ENCODE measurements around the gene NGEF.

DNA sequence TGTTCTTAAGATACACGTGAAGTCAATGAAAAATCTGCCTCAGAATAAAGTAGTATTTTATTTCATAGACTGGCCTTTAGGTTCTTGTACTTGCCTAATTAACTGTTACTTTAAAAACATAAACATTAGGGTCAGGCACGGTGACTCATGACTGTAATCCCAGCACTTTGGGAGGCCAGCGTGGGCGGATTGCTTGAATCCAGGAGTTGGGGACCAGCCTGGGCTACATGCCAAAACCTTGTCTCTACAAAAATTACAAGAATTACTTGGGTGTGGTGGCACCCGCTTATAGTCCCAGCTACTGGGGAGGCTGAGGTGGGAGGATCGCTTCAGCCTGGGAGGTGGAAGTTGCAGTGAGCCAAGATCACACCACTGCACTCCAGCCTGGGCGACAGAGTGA is 159.0 kb downstream of the NGEF start:
- TF ChIP-seq POLR2A (IDR thresholded peaks at IDR 0.05; ENCODE audit: low read depth, low read length): no peak
- TF ChIP-seq ZBED1 (IDR thresholded peaks at IDR 0.05; ENCODE audit: borderline replicate concordance): no peak
- TF ChIP-seq, protein P1, sequence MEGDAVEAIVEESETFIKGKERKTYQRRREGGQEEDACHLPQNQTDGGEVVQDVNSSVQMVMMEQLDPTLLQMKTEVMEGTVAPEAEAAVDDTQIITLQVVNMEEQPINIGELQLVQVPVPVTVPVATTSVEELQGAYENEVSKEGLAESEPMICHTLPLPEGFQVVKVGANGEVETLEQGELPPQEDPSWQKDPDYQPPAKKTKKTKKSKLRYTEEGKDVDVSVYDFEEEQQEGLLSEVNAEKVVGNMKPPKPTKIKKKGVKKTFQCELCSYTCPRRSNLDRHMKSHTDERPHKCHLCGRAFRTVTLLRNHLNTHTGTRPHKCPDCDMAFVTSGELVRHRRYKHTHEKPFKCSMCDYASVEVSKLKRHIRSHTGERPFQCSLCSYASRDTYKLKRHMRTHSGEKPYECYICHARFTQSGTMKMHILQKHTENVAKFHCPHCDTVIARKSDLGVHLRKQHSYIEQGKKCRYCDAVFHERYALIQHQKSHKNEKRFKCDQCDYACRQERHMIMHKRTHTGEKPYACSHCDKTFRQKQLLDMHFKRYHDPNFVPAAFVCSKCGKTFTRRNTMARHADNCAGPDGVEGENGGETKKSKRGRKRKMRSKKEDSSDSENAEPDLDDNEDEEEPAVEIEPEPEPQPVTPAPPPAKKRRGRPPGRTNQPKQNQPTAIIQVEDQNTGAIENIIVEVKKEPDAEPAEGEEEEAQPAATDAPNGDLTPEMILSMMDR (IDR thresholded peaks at IDR 0.05 in 2 of 3, conservative IDR thresholded peaks at IDR 0.05 in 1 of 3; ENCODE audit: control insufficient read depth in 2 of 3, extremely low read depth in 1 of 3, insufficient read depth in 1 of 3, low read depth in 3 of 3, low read length in 3 of 3): no peak
- TF ChIP-seq TCF7 (IDR thresholded peaks at IDR 0.05; ENCODE audit: borderline replicate concordance): no peak
- TF ChIP-seq EZH2 (IDR thresholded peaks at IDR 0.05; ENCODE audit: borderline replicate concordance, control insufficient read depth, low read depth, low read length): no peak
- no peak for TF ChIP-seq HCFC1 (IDR thresholded peaks at IDR 0.05; ENCODE audit: low read length)
- TF ChIP-seq POU2F2 (IDR thresholded peaks at IDR 0.05; ENCODE audit: borderline replicate concordance, low read depth, low read length): no peak
- no peak for TF ChIP-seq ZNF217 (IDR thresholded peaks at IDR 0.05)
- TF ChIP-seq, protein P2, sequence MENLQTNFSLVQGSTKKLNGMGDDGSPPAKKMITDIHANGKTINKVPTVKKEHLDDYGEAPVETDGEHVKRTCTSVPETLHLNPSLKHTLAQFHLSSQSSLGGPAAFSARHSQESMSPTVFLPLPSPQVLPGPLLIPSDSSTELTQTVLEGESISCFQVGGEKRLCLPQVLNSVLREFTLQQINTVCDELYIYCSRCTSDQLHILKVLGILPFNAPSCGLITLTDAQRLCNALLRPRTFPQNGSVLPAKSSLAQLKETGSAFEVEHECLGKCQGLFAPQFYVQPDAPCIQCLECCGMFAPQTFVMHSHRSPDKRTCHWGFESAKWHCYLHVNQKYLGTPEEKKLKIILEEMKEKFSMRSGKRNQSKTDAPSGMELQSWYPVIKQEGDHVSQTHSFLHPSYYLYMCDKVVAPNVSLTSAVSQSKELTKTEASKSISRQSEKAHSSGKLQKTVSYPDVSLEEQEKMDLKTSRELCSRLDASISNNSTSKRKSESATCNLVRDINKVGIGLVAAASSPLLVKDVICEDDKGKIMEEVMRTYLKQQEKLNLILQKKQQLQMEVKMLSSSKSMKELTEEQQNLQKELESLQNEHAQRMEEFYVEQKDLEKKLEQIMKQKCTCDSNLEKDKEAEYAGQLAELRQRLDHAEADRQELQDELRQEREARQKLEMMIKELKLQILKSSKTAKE (IDR thresholded peaks at IDR 0.05; ENCODE audit: low read depth, poor library complexity, severe bottlenecking): no peak
- TF ChIP-seq, protein P3, sequence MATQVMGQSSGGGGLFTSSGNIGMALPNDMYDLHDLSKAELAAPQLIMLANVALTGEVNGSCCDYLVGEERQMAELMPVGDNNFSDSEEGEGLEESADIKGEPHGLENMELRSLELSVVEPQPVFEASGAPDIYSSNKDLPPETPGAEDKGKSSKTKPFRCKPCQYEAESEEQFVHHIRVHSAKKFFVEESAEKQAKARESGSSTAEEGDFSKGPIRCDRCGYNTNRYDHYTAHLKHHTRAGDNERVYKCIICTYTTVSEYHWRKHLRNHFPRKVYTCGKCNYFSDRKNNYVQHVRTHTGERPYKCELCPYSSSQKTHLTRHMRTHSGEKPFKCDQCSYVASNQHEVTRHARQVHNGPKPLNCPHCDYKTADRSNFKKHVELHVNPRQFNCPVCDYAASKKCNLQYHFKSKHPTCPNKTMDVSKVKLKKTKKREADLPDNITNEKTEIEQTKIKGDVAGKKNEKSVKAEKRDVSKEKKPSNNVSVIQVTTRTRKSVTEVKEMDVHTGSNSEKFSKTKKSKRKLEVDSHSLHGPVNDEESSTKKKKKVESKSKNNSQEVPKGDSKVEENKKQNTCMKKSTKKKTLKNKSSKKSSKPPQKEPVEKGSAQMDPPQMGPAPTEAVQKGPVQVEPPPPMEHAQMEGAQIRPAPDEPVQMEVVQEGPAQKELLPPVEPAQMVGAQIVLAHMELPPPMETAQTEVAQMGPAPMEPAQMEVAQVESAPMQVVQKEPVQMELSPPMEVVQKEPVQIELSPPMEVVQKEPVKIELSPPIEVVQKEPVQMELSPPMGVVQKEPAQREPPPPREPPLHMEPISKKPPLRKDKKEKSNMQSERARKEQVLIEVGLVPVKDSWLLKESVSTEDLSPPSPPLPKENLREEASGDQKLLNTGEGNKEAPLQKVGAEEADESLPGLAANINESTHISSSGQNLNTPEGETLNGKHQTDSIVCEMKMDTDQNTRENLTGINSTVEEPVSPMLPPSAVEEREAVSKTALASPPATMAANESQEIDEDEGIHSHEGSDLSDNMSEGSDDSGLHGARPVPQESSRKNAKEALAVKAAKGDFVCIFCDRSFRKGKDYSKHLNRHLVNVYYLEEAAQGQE (IDR thresholded peaks at IDR 0.05; ENCODE audit: low read depth, low read length): no peak
- TF ChIP-seq JUND (IDR thresholded peaks at IDR 0.05; ENCODE audit: low read depth, low read length): no peak
- no peak for TF ChIP-seq GABPA (IDR thresholded peaks at IDR 0.05; ENCODE audit: low read depth)
